Pancreas (tissue), 10 donors: ENCODE results near the gene CCDC158. TPM values are rescaled to one million over a fixed set of nuclear protein-coding genes. Genes with fewer than 3 reads are reported as not detected.

ENCODE experiments used
- ATAC-seq, 4 donors: fragments of 200-7000 bp; cut with Tn5 transposase; one replicate each; pipeline versions ENCODE4 v1.8.0 to v1.9.1; 2020; ENCODE audit warnings: mild to moderate bottlenecking in 4 of 4, moderate library complexity in 4 of 4
- DNase-seq, 6 donors: peaks; one replicate each; pipeline ENCODE4 v3.0.0-alpha.2; 2020
- FAIRE-seq: peaks from 2 replicates; lab custom pipeline; 2012; peaks lifted over from hg19 to GRCh38; lab: Jason Lieb, UNC
- H3K27ac ChIP-seq, 4 donors: fragments of 200-600 bp; sonication (generic); 1 replicate in 3 of 4; 2 replicates in 1 of 4; pipeline versions ENCODE4 v1.5.0 to v1.8.0; 2020
- H3K27me3 ChIP-seq, 4 donors: fragments of 200-600 bp; one replicate each; pipeline ENCODE4 v1.8.0; 2021
- H3K36me3 ChIP-seq, 3 donors: fragments of 200-600 bp; sonication (generic) in 1 of 3; one replicate each; pipeline versions ENCODE4 v1.5.0 to v1.8.0; 2020 to 2021
- H3K4me1 ChIP-seq, 3 donors: fragments of 200-600 bp; one replicate each; pipeline ENCODE4 v1.8.0; 2021
- H3K4me3 ChIP-seq, 4 donors: fragments of 200-600 bp; sonication (generic) in 2 of 4; one replicate each; pipeline versions ENCODE4 v1.5.0 to v1.8.0; 2020 to 2021
- H3K9me3 ChIP-seq, 4 donors: fragments of 200-600 bp; one replicate each; pipeline ENCODE4 v1.8.0; 2021
- CTCF ChIP-seq, 4 donors: fragments of 200-600 bp; sonication (generic) in 3 of 4; IDR thresholded peaks; one replicate each; pipeline versions ENCODE4 v1.5.0 to v1.8.0; 2021; ENCODE audit warnings: antibody characterized with exemption in 4 of 4
- WGBS, 2 donors: extraction: QIAGEN DNeasy Blood & Tissue Kit; methylation state at CpG; one replicate each; pipeline ENCODE4 v1.1.7; 2013; 5-methylcytosine and 5-hydroxymethylcytosine counted together
- intact Hi-C, 3 donors: fragments of 100-400 bp; cut with DNase I; formaldehyde crosslinking; loops; one replicate each; pipeline versions ENCODE4 v1.11.1 to v1.14.2; 2022
- polyA plus RNA-seq, 2 donors: library from polyadenylated mRNA; stranded (reverse); fragments of 200-250 nt; gene quantifications; one replicate each; pipeline ENCODE4 v1.2.3, GENCODE V29; 2013
- total RNA-seq, 6 donors: library from RNA; stranded (reverse); fragmentation: NEBNext Ultra II Directional in 4 of 6; extraction: Animal tissue kit (Norgen Biotek cat#: 25700) in 4 of 6; gene quantifications; one replicate each; pipeline versions ENCODE4 v1.2.1 to v1.2.4, GENCODE V29; 2021 to 2023
- donor health status: healthy with polysubstance abuse.
- donor health status: DM: no; HTN: no; CAD: no; lungs with moderate emphysema.
- donor health status: DM: no; HTN: no; CAD: no.
- donor health status: control.
- donor health status: control.
- donor health status: Bipolar disorder and iron deficiency.
- donor health status: DM: yes; HTN: yes; CAD: no.
- donor health status: DM: no; HTN: no; CAD: no.
- donor health status: DM: no; HTN: no; CAD: no.
- donor health status: DM: yes; HTN: yes; CAD: no.

Gene CCDC158
- total and polyA plus RNA-seq, 8 donors: 0.19 to 0.94 (median 0.61) TPM

DNA sequence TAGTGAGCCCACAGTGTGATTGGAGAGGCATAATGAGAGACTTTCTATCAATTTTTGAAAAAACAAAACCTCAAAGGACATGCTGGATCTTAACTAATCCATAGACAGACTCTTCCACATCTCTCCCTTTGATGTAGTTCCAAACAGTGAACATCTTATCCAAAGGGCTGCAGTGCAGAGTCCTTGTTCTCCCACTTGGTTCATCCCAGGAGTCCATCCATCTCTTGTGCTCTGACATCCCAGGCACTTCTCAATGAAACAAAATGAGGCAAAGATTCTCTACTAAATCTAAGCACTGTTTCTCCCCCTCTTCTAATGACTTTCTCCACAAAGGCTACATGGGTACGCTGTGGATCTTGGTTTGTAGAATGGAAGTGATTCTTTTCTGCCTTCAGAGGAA is 22.4 kb upstream of the CCDC158 start:
- H3K4me3 ChIP-seq: no peak overlapping the region
- no peaks in the 10 kb centered on the region for H3K4me1 ChIP-seq
- no peaks in the 10 kb centered on the region for H3K36me3 ChIP-seq
- ATAC-seq: no peak
- H3K27ac ChIP-seq: no peak overlapping the region
- FAIRE-seq: no peak
- WGBS, 2 donors: 81 to 87% methylated on average over 1 of the region's 1 CpG
- no peaks in the 10 kb centered on the region for H3K27me3 ChIP-seq
- TF ChIP-seq CTCF (IDR thresholded peaks at IDR 0.05): no peak
- no peaks in the 10 kb centered on the region for H3K9me3 ChIP-seq
- intact Hi-C loops: loop anchor here in 1 of 3 donors (10.0 kb wide), 1 partner anchor 311 kb away; no protein-coding TSS in a partner anchor
- no peak for DNase-seq

- no peak for DNase-seq
- no peak for TF ChIP-seq CTCF (IDR thresholded peaks at IDR 0.05)
- H3K4me1 ChIP-seq: no peaks in the 10 kb centered on the region
- FAIRE-seq: no peak
- no peak overlapping the region for H3K4me3 ChIP-seq
- intact Hi-C loops: loop anchor here in 1 of 3 donors (10.0 kb wide), 1 partner anchor 312 kb away; no protein-coding TSS in a partner anchor
- H3K27ac ChIP-seq: no peak overlapping the region
- no peak for ATAC-seq
- no peaks in the 10 kb centered on the region for H3K36me3 ChIP-seq
- no peaks in the 10 kb centered on the region for H3K27me3 ChIP-seq
- WGBS, 2 donors: 91 to 96% methylated on average over 3 of the region's 3 CpGs
- no peaks in the 10 kb centered on the region for H3K9me3 ChIP-seq
Measured at GRCh38 chr4:76442807-76443206, 21.9 kb upstream of the CCDC158 start.

DNA sequence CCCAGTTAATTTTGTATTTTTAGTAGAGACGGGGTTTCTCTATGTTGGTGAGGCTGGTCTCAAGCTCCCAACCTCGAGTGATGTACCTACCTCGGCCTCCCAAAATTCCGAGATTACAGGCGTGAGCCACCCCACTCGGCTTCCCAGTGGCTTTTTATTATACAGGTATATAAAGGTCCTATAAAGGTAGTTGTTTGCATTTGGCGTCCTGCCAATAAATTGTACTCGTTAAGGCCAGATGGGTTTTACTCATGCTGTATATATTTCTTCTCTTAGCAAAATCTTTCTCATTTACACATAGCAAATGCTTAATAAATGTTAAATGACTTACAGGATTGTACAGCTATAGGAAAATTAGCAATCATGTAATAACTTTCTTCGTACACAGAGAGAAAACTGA is 20.9 kb upstream of the CCDC158 start:
- Histone ChIP-seq H3K36me3 (no peaks in the 10 kb centered on the region), H3K27me3 (no peaks in the 10 kb centered on the region), H3K9me3 (no peaks in the 10 kb centered on the region), H3K4me1 (no peaks in the 10 kb centered on the region), H3K27ac (no peak overlapping the region), H3K4me3 (no peak overlapping the region)
- intact Hi-C loops: loop anchor here in 1 of 3 donors (10.0 kb wide), 1 partner anchor 313 kb away; no protein-coding TSS in a partner anchor
- 78 to 82% methylated on average over 9 of the region's 9 CpGs for WGBS, 2 donors
- ATAC-seq (no peak), FAIRE-seq (no peak), DNase-seq (no peak)
- TF ChIP-seq CTCF (IDR thresholded peaks at IDR 0.05): no peak

DNA sequence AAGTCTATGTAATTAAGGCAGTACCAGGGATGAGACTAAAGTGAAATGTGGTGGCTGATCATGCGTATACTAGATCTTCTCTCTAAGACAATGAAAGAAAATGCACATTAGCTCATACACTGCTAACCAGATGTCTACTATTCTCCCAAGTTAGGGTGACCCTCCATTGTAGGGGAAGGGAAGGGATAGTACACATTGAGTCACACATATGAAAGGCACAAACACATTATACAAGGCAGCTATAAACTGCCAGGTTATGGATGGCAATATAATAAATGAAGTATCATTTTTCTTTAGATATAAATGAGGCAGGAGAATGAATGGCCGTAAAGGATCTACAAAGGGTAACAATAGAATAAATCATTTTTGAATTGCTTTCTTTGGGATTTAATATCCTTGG is 18.6 kb upstream of the CCDC158 start:
- Histone ChIP-seq H3K27me3 (no peaks in the 10 kb centered on the region), H3K4me3 (no peak overlapping the region), H3K4me1 (peaks cover 0 to 4% (median 0%) of the 10 kb centered on the region in 3 donors), H3K9me3 (no peaks in the 10 kb centered on the region), H3K27ac (no peak overlapping the region), H3K36me3 (no peaks in the 10 kb centered on the region)
- no peak for FAIRE-seq
- no peak for TF ChIP-seq CTCF (IDR thresholded peaks at IDR 0.05)
- 88 to 95% methylated on average over 2 of the region's 2 CpGs for WGBS, 2 donors
- no peak for ATAC-seq
- DNase-seq: no peak
- intact Hi-C loops: no loop called here

DNA sequence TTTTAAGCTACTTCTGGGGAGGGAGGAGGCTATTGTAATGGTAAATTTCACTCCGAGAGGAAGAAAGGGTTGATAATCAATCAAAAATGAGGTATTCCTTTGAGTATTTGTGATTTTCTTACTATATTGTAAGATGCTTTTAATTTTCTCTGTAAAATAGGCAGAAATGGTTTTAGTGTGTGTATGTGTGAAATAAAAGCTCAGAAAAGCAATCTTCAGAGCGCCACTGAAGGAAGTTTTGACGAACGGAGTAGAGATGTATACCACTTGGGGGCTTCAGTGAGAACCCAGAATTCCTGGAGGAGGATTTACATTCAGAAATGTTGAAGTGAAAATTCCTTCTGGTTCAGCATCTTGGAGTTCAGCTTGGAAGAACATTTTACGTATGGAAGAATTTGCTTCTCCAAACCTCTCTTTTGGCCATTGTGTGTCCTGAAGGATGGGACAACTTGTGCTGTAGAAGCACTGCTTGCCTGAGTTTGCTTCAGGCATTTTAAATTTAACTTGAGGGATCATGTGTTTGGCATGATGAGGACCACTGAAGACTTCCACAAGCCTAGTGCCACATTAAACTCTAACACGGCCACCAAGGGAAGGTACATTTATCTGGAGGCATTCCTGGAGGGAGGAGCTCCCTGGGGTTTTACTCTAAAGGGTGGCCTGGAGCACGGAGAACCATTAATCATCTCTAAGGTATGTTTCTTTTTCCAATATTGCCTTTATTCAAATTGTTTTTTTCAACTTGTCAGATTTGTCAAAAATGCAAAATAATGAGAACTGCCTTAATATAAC is 14.8 kb upstream of the CCDC158 start:
- intact Hi-C loops: no loop called here
- 74 to 81% methylated on average over 7 of the region's 7 CpGs for WGBS, 2 donors
- FAIRE-seq (no peak), DNase-seq (no peak), ATAC-seq (no peak)
- H3K27me3 ChIP-seq: no peaks in the 10 kb centered on the region
- H3K27ac ChIP-seq: no peak overlapping the region
- no peaks in the 10 kb centered on the region for H3K9me3 ChIP-seq
- no peak overlapping the region for H3K4me3 ChIP-seq
- peaks cover 0 to 4% (median 0%) of the 10 kb centered on the region in 3 donors for H3K4me1 ChIP-seq
- TF ChIP-seq CTCF (IDR thresholded peaks at IDR 0.05): no peak
- no peaks in the 10 kb centered on the region for H3K36me3 ChIP-seq
